ENCODE measurements around the gene TXNDC2. TPM values are rescaled to one million over a fixed set of nuclear protein-coding genes. Genes with fewer than 3 reads are reported as not detected.

TXNDC2 gene
- total and polyA plus RNA-seq, 9 of the 15 experiments (the other 6 are each of a cell fraction or from before 2014, with no cell fraction given), result 1.2 to 4.9 (median 2.3) TPM

- TF ChIP-seq PCBP1 (IDR thresholded peaks at IDR 0.05; ENCODE audit: low read depth, low read length, poor library complexity, severe bottlenecking), result no peak
- no peak for TF ChIP-seq ZC3H8 (IDR thresholded peaks at IDR 0.05)
- no peak for TF ChIP-seq GABPB2 (CRISPR knock-in tag; conservative IDR thresholded peaks at IDR 0.05)
- TF ChIP-seq, protein P1, sequence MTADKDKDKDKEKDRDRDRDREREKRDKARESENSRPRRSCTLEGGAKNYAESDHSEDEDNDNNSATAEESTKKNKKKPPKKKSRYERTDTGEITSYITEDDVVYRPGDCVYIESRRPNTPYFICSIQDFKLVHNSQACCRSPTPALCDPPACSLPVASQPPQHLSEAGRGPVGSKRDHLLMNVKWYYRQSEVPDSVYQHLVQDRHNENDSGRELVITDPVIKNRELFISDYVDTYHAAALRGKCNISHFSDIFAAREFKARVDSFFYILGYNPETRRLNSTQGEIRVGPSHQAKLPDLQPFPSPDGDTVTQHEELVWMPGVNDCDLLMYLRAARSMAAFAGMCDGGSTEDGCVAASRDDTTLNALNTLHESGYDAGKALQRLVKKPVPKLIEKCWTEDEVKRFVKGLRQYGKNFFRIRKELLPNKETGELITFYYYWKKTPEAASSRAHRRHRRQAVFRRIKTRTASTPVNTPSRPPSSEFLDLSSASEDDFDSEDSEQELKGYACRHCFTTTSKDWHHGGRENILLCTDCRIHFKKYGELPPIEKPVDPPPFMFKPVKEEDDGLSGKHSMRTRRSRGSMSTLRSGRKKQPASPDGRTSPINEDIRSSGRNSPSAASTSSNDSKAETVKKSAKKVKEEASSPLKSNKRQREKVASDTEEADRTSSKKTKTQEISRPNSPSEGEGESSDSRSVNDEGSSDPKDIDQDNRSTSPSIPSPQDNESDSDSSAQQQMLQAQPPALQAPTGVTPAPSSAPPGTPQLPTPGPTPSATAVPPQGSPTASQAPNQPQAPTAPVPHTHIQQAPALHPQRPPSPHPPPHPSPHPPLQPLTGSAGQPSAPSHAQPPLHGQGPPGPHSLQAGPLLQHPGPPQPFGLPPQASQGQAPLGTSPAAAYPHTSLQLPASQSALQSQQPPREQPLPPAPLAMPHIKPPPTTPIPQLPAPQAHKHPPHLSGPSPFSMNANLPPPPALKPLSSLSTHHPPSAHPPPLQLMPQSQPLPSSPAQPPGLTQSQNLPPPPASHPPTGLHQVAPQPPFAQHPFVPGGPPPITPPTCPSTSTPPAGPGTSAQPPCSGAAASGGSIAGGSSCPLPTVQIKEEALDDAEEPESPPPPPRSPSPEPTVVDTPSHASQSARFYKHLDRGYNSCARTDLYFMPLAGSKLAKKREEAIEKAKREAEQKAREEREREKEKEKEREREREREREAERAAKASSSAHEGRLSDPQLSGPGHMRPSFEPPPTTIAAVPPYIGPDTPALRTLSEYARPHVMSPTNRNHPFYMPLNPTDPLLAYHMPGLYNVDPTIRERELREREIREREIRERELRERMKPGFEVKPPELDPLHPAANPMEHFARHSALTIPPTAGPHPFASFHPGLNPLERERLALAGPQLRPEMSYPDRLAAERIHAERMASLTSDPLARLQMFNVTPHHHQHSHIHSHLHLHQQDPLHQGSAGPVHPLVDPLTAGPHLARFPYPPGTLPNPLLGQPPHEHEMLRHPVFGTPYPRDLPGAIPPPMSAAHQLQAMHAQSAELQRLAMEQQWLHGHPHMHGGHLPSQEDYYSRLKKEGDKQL (CRISPR knock-in tag; IDR thresholded peaks at IDR 0.05; ENCODE audit: borderline replicate concordance), result no peak
- no peak for TF ChIP-seq KLF6 (CRISPR knock-in tag; IDR thresholded peaks at IDR 0.05; ENCODE audit: borderline replicate concordance)
- no peak for TF ChIP-seq NR4A1 (CRISPR knock-in tag; IDR thresholded peaks at IDR 0.05)
- TF ChIP-seq NR4A1 (tag; IDR thresholded peaks at IDR 0.05), result no peak; the same call in 1 of the 2 replicates
- TF ChIP-seq EWSR1 (IDR thresholded peaks at IDR 0.05; ENCODE audit: borderline replicate concordance, low read depth, partially characterized antibody), result no peak
- no peak for TF ChIP-seq XRCC4 (IDR thresholded peaks at IDR 0.05; ENCODE audit: extremely low read depth, insufficient read depth, insufficient read length)
- no peak for TF ChIP-seq HMGN3 (IDR thresholded peaks at IDR 0.05; ENCODE audit: borderline replicate concordance, extremely low read depth, insufficient read length, low read depth, low read length)
- TF ChIP-seq, protein P2, sequence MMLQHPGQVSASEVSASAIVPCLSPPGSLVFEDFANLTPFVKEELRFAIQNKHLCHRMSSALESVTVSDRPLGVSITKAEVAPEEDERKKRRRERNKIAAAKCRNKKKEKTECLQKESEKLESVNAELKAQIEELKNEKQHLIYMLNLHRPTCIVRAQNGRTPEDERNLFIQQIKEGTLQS (IDR thresholded peaks at IDR 0.05), result no peak
- TF ChIP-seq, protein P2 (CRISPR knock-in tag; conservative IDR thresholded peaks at IDR 0.05), result no peak
- TF ChIP-seq ZBTB5 (IDR thresholded peaks at IDR 0.05), result no peak
- no peak for TF ChIP-seq SFPQ (IDR thresholded peaks at IDR 0.05; ENCODE audit: low read depth, low read length)
- TF ChIP-seq PRPF4 (IDR thresholded peaks at IDR 0.05; ENCODE audit: insufficient read depth, low read depth, low read length, poor library complexity, severe bottlenecking), result no peak
- no peak for TF ChIP-seq SP2 (IDR thresholded peaks at IDR 0.05; ENCODE audit: extremely low read depth, low read depth, low read length, poor library complexity, severe bottlenecking)
Observed at GRCh38 chr18:9885170-9886004, at the start of gene TXNDC2 (continued).

Data from K562 (cell line).